K562 (cell line): Measurements from ENCODE around the gene FUCA2. TPM values are rescaled to one million over a fixed set of nuclear protein-coding genes. Genes with fewer than 3 reads are reported as not detected.

ENCODE experiments used
- BRF1 ChIP-seq: IDR thresholded peaks from 3 replicates; pipeline ENCODE4 v1.6.1; 2011; ENCODE audit warnings: borderline replicate concordance, mild to moderate bottlenecking; ENCODE audit not compliant: insufficient read length; ENCODE audit errors: extremely low read depth
- FOXK2 ChIP-seq, 2 experiments: fragments of 450-650 bp; IDR thresholded peaks in 1 of 2; conservative IDR thresholded peaks in 1 of 2; 2 replicates each; pipeline ENCODE4 v1.6.1; 2016; ENCODE audit warnings: low read depth in 2 of 2, mild to moderate bottlenecking in 1 of 2
- HOXB6 ChIP-seq: fragments of 250-450 bp; sonication (Bioruptor Pico); IDR thresholded peaks from 2 replicates; pipeline ENCODE4 v1.5.1; 2022; ENCODE audit warnings: mild to moderate bottlenecking, borderline replicate concordance
- MCM5 ChIP-seq: fragments of 450-650 bp; IDR thresholded peaks from 2 replicates; pipeline ENCODE4 v1.6.1; 2016; ENCODE audit warnings: low read depth
- POLR2A ChIP-seq: fragments of 450-650 bp; conservative IDR thresholded peaks from 2 replicates; pipeline ENCODE4 v1.6.1; 2016
- POLR3G ChIP-seq: IDR thresholded peaks from 2 replicates; pipeline ENCODE4 v1.6.1; 2011; ENCODE audit not compliant: insufficient read length, insufficient replicate concordance; ENCODE audit errors: extremely low read depth
- SREBF2 ChIP-seq: sonication (generic); formaldehyde crosslinking; IDR thresholded peaks from 2 replicates; pipeline ENCODE4 v1.4.0; 2020; ENCODE audit warnings: mild to moderate bottlenecking, missing genetic modification reagents
- TAF7 ChIP-seq: fragments of 450-650 bp; IDR thresholded peaks from 2 replicates; pipeline ENCODE4 v1.6.1; 2016; ENCODE audit warnings: missing genetic modification characterization, missing compliant biosample characterization
- TCF3 ChIP-seq: sonication (generic); formaldehyde crosslinking; IDR thresholded peaks from 2 replicates; pipeline ENCODE4 v1.4.0; 2020; ENCODE audit warnings: mild to moderate bottlenecking, missing genetic modification reagents
- ZBED1 ChIP-seq: IDR thresholded peaks from 2 replicates; pipeline ENCODE4 v1.6.1; 2014
- ZNF316 ChIP-seq: fragments of 450-650 bp; IDR thresholded peaks from 2 replicates; pipeline ENCODE4 v1.6.1; 2016
- ZNF354B ChIP-seq: fragments of 250-450 bp; sonication (Bioruptor Pico); IDR thresholded peaks from 2 replicates; pipeline ENCODE4 v1.4.0; 2020
- ZNF436 ChIP-seq: fragments of 250-450, 450-650 bp; sonication (Bioruptor Pico); formaldehyde crosslinking; IDR thresholded peaks from 2 replicates; pipeline ENCODE4 v1.7.0; 2020; ENCODE audit warnings: mild to moderate bottlenecking
- ZNF444 ChIP-seq: fragments of 250-450 bp; sonication (Bioruptor Pico); IDR thresholded peaks from 2 replicates; pipeline ENCODE4 v1.4.0; 2020; ENCODE audit warnings: mild to moderate bottlenecking, moderate library complexity
- ZNF445 ChIP-seq: fragments of 250-450 bp; sonication (Bioruptor Pico); IDR thresholded peaks from 2 replicates; pipeline ENCODE4 v1.4.0; 2020; ENCODE audit warnings: low read depth, mild to moderate bottlenecking, moderate library complexity
- ZNF561 ChIP-seq: fragments of 450-650 bp; formaldehyde crosslinking; conservative IDR thresholded peaks from 2 replicates; pipeline ENCODE4 v1.4.0; 2020; ENCODE audit warnings: mild to moderate bottlenecking, moderate library complexity
- polyA plus RNA-seq, 8 experiments: library from polyadenylated mRNA; depleted of rRNA in 4 of 8; stranded (reverse) in 5 of 8; unstranded in 3 of 8; fragments of >200 nt; fragmentation: Nextera tagmentation in 2 of 8; fragmentation: Illumina TruSeq in 1 of 8; extraction: Ambion mirVana in 2 of 8; extraction: Trizol in 1 of 8; gene quantifications; 2 replicates each; pipeline versions ENCODE4 v1.2.1 to v1.2.3, GENCODE V29; 2011 to 2014; ENCODE audit warnings: inconsistent platforms in 1 of 8, missing spikeins in 1 of 8
- total RNA-seq, 7 experiments: library from RNA; depleted of rRNA in 6 of 7; stranded (reverse); fragments of >200 nt in 6 of 7; fragmentation: Illumina TruSeq in 2 of 7; extraction: Trizol in 2 of 7; gene quantifications; 2 replicates each; pipeline versions ENCODE4 v1.2.1 to v1.2.3, GENCODE V29; 2011 to 2021; ENCODE audit warnings: low replicate concordance in 1 of 7
- TF ChIP-seq, protein P1 (sequence below): fragments of 250-450 bp; sonication (Bioruptor Pico); IDR thresholded peaks from 2 replicates; pipeline ENCODE4 v1.5.0; 2020; ENCODE audit warnings: mild to moderate bottlenecking, borderline replicate concordance
- TF ChIP-seq, protein P2 (sequence below): sonication (generic); formaldehyde crosslinking; IDR thresholded peaks from 2 replicates; pipeline ENCODE4 v1.8.1; 2023; ENCODE audit warnings: mild to moderate bottlenecking, missing genetic modification reagents
- TF ChIP-seq, protein P3 (sequence below): sonication (generic); formaldehyde crosslinking; IDR thresholded peaks from 2 replicates; pipeline ENCODE4 v1.8.0; 2023; ENCODE audit warnings: mild to moderate bottlenecking, missing genetic modification reagents

Gene FUCA2
- total and polyA plus RNA-seq, 9 of the 15 experiments (the other 6 are each of a cell fraction or from before 2014, with no cell fraction given): 20.6 to 112 (median 79.3) TPM

DNA sequence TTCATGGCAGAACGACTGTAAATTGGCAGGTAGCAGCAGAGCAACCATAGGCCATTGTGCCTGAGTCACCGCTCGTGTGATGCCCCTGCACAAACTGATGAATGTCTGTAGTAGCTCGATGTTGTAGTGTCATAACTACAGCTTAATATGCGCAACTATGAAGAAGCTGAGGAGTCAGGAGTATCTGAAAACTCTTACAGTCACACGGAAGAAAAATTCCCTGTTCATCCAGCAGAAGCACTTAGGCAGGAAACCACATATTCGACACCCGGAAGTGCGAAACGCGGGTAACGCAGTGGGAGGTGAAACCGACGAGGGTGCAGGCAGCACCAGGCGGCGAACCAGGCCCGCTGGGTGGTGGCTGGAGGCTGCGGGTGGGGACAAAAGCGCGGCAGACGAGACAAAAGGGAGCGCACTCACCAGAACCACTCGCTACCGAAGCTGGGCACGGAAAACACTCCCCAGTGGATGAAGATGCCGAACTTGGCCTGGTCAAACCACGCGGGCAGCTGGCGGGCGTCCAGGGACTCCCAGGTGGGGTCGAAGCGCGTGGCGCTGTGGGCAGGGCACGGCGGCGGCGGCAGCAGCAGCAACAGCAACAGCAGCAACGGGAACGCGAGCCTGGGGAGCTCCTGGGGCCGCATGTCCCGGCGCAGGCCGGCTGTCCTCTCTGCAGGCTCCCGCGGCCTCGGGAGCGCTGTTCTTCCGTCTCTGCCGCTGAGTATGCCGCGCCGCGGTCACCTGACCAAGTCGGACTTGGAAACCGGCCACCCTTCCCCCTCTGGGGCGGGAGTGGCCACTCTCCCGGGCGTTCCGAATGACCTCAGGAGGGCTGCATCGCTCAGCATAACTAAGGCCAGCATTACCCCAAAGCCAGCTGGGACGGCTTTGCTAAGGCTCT is at the start of gene FUCA2 (continued):
- no peak for TF ChIP-seq ZNF354B (CRISPR knock-in tag)
- TF ChIP-seq TAF7 (tag): no peak
- peak; percentile 97 for TF ChIP-seq POLR2A
- TF ChIP-seq ZNF316: peak; percentile 49; the same call in 1 of the 2 replicates
- peak; percentile 51 to 60; a peak in 2 of 4 replicates for TF ChIP-seq FOXK2 (conservative IDR thresholded peaks at IDR 0.05 in 1 of 2, IDR thresholded peaks at IDR 0.05 in 1 of 2; ENCODE audit: low read depth in 2 of 2)
- TF ChIP-seq BRF1: no peak
- TF ChIP-seq POLR3G: no peak
- TF ChIP-seq ZNF445 (CRISPR knock-in tag): 0 out of 2 replicates have a peak, but pooled peaks have one; percentile 57
- no peak for TF ChIP-seq SREBF2 (CRISPR knock-in tag)
- no peak for TF ChIP-seq ZNF436 (CRISPR knock-in tag)
- TF ChIP-seq ZNF561 (CRISPR knock-in tag): no peak
- TF ChIP-seq HOXB6: no peak
- TF ChIP-seq MCM5: no peak
- no peak for TF ChIP-seq ZNF444 (CRISPR knock-in tag)
- TF ChIP-seq, protein P1, sequence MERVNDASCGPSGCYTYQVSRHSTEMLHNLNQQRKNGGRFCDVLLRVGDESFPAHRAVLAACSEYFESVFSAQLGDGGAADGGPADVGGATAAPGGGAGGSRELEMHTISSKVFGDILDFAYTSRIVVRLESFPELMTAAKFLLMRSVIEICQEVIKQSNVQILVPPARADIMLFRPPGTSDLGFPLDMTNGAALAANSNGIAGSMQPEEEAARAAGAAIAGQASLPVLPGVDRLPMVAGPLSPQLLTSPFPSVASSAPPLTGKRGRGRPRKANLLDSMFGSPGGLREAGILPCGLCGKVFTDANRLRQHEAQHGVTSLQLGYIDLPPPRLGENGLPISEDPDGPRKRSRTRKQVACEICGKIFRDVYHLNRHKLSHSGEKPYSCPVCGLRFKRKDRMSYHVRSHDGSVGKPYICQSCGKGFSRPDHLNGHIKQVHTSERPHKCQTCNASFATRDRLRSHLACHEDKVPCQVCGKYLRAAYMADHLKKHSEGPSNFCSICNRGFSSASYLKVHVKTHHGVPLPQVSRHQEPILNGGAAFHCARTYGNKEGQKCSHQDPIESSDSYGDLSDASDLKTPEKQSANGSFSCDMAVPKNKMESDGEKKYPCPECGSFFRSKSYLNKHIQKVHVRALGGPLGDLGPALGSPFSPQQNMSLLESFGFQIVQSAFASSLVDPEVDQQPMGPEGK (CRISPR knock-in tag): no peak
- TF ChIP-seq, protein P2, sequence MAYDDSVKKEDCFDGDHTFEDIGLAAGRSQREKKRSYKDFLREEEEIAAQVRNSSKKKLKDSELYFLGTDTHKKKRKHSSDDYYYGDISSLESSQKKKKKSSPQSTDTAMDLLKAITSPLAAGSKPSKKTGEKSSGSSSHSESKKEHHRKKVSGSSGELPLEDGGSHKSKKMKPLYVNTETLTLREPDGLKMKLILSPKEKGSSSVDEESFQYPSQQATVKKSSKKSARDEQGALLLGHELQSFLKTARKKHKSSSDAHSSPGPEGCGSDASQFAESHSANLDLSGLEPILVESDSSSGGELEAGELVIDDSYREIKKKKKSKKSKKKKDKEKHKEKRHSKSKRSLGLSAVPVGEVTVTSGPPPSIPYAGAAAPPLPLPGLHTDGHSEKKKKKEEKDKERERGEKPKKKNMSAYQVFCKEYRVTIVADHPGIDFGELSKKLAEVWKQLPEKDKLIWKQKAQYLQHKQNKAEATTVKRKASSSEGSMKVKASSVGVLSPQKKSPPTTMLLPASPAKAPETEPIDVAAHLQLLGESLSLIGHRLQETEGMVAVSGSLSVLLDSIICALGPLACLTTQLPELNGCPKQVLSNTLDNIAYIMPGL (CRISPR knock-in tag): no peak; the same call in 1 of the 2 replicates
- peak; percentile 52 for TF ChIP-seq ZBED1
- TF ChIP-seq, protein P3, sequence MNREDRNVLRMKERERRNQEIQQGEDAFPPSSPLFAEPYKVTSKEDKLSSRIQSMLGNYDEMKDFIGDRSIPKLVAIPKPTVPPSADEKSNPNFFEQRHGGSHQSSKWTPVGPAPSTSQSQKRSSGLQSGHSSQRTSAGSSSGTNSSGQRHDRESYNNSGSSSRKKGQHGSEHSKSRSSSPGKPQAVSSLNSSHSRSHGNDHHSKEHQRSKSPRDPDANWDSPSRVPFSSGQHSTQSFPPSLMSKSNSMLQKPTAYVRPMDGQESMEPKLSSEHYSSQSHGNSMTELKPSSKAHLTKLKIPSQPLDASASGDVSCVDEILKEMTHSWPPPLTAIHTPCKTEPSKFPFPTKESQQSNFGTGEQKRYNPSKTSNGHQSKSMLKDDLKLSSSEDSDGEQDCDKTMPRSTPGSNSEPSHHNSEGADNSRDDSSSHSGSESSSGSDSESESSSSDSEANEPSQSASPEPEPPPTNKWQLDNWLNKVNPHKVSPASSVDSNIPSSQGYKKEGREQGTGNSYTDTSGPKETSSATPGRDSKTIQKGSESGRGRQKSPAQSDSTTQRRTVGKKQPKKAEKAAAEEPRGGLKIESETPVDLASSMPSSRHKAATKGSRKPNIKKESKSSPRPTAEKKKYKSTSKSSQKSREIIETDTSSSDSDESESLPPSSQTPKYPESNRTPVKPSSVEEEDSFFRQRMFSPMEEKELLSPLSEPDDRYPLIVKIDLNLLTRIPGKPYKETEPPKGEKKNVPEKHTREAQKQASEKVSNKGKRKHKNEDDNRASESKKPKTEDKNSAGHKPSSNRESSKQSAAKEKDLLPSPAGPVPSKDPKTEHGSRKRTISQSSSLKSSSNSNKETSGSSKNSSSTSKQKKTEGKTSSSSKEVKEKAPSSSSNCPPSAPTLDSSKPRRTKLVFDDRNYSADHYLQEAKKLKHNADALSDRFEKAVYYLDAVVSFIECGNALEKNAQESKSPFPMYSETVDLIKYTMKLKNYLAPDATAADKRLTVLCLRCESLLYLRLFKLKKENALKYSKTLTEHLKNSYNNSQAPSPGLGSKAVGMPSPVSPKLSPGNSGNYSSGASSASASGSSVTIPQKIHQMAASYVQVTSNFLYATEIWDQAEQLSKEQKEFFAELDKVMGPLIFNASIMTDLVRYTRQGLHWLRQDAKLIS (CRISPR knock-in tag): peak; percentile 86; the same call in 1 of the 2 replicates
- no peak; the same call in 1 of the 2 replicates for TF ChIP-seq TCF3 (CRISPR knock-in tag)
